NCI-H2196 treated with DMSO at 0.1 percent for 48 hours (cell line): ENCODE results near the gene POLR2H.

ENCODE experiments used
- DNase-seq: peaks from one replicate; lab custom pipeline; 2025; ENCODE audit not compliant: unreplicated experiment; lab: John Stamatoyannopoulos, UW

The POLR2H gene

GRCh38 chr3:184386047-184386806, 24.7 kb downstream of the POLR2H start:
- DNase-seq, result no peak

DNA sequence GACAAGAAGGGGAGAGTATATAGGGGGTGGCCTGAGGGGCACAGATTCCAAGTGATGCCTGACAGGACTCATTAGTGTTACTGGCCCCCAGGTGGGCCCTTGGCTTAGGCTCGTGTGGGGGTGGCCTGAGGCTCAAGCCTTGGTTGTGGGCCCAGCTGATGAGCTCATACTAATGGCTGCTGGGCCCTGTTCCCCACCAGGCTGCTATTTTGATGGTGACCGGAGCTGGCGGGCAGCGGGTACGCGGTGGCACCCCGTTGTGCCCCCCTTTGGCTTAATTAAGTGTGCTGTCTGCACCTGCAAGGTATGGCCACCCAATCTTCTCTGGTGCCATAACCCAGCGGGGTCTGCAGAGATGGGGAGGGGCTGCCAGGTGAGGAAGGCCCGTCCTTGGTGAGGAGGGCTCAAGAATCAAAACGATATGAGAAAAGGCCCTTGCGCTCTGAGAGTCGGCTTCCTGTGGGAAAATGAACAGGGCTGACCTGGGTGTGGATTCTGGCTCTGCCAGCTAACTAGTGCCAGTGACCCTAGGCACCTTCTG, 25.7 kb downstream of the POLR2H start:
- DNase-seq, result no peak

- DNase-seq, result no peak
Observed at GRCh38 chr3:184388164-184388935, 26.8 kb downstream of the POLR2H start.

DNA sequence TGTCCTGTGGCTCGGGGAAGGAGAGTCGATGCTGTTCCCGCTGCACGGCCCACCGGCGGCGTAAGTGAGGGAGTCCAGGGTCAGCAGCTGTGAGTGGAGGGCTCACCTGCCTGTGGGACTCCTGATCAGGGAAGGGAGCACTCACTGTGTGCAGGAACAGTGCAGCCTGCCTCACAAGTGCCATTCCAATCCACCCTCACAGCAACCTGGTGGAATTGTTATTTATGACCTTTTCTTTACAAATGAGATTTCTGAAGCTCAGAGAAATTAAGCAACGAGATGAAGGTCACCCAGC, 27.4 kb downstream of the POLR2H start:
- DNase-seq, result no peak

- DNase-seq, result no peak
Observed at GRCh38 chr3:184389384-184389783, 27.9 kb downstream of the POLR2H start.

DNA sequence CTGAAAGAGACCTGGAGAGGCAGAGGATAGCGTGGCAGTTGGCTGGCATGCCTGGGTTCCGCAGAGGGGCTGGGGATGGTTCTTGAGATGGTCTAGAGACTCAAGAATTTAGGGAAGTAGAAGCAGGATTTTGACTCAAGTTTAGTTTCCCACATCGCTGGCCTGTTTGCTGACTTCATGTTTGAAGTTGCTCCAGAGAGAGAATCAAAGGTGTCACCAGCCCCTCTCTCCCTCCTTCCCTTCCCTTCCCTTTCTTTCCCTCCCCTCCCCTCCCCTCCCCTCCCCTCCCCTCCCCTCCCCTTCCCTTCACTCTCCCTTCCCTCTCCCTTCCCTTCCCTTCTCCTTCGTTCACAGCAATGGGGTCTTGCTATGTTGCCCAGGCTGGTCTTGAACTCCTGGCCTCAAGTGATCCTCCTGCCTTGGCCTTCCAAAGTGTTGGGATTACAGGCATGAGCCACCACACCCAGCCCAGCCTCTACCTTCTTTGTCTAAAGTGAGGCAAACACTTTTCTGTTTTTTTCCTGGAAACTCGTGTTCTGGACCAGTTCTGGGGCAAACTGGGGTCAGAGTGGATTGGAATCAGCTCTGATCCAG, 28.5 kb downstream of the POLR2H start:
- DNase-seq, result no peak

DNA sequence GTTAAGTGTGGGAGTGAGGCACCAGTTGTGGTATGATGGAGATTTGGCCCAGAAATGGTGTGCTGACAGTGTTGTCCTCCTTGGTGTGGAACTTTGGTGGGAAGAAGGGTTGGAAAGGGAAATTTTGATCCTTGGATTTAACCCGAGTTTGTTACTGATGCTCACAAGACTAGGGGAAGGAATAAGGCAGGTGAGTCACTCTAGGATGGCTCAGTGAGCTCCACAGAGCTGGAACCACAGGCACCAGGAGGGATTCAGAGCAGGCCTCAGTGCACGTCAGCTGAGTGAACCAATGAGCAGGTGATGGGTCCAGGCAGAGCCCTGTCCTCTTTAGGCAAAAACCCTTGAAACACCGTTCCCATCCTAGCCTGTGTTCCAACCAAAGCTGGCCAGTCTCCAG, 29.8 kb downstream of the POLR2H start:
- DNase-seq, result no peak

DNA sequence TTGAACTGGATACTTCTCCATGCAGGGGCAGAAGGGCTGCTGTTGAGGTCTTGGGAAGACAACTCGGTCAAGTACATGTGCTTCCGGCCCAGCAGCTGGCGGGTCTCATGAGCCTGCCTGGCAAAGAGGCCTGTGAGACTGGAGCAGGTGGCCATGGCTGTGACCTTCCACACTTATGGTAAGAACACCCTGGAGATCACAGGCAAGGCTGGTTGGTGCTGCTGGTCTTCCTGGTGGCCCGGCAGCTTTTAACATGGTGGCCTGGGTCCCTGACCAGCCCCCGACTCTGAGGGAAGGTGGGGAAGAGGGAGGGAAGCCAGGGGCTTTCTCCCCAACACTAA, 33.8 kb downstream of the POLR2H start:
- DNase-seq, result no peak

DNA sequence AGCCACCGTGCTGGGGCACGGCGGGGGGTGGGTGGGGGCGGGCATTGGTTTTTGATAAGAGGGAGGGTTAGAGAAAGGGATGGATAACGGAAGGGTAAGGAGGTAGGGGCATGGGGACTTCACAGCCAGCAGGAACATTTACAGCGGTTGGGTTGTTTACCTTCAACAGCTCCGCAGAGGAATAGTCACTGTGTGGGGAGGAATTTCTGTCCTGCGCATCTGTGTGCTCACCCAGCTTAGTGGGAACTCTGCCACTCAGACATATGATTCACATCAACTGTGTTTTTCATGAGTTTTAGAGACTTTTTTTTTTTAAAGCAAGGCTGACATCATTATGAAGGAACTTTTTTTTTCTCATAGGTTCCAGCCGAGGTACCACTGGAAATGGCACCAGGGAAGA, 37.9 kb downstream of the POLR2H start:
- no peak for DNase-seq

- no peak for DNase-seq
Observed at GRCh38 chr3:184405075-184406030, 43.8 kb downstream of the POLR2H start.

DNA sequence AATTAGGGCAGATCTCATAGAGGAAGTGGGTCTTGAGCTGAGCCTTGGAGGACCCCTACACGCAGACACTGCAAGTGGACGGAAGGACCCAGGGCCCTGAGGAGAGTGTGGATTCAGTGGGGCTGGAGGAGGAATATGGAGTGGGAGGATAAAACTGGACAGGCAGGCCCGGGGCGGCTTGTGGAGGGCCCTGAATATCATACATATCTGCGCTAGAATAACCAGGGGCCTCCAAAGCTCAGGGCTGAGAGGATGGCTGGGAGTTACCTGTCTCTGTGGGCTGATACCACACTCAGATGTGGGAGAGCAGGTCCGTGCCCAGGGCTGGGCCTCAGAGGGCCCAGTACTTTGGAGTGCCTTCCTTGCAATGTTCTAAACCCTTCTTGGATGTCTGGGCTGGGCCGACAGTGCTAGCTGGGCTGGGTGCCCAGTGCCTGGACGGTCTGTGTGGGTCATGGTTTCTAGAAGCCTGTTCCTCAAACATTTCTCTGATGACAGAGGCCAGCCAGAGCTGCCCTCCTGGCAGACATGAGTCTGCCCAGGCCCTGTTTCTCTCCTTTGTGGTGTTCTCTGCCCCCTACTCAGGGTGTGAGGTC, 47.9 kb downstream of the POLR2H start:
- no peak for DNase-seq

- no peak for DNase-seq
Observed at GRCh38 chr3:184409946-184410500, 48.5 kb downstream of the POLR2H start.

- DNase-seq, result no peak
Observed at GRCh38 chr3:184414418-184415202, 53.1 kb downstream of the POLR2H start.

GRCh38 chr3:184415203-184415490, 53.6 kb downstream of the POLR2H start:
- no peak for DNase-seq

GRCh38 chr3:184417619-184418327, 56.3 kb downstream of the POLR2H start:
- DNase-seq, result peak; percentile 71
